ENCODE results near the gene KRTAP11-1. TPM values are rescaled to one million over a fixed set of nuclear protein-coding genes. Genes with fewer than 3 reads are reported as not detected.
A peak's percentile ranks its signal among the peaks of the same experiment; 100 is the strongest.

KRTAP11-1 gene, protein sequence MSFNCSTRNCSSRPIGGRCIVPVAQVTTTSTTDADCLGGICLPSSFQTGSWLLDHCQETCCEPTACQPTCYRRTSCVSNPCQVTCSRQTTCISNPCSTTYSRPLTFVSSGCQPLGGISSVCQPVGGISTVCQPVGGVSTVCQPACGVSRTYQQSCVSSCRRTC
- total RNA-seq (2016; rRNA removed; fragmentation: Illumina TruSeq; extraction: Trizol) (not detected in 2 replicates), polyA plus RNA-seq (2011; rRNA removed) (not detected in 2 replicates), polyA minus RNA-seq (2011; rRNA and poly(A)+ RNA removed; ENCODE audit: low replicate concordance) (not detected in 2 replicates), Bru-seq, nascent RNA (percentile 18 among the genes with signal in this experiment), BruChase-seq, experiment 1, labeled RNA remaining after a 6-hour chase (not detected), BruChase-seq, experiment 2, labeled RNA remaining after a 2-hour chase (not detected)
- not detected in 2 replicates for total RNA-seq (2016; cell fraction: cytosol; rRNA removed; fragmentation: Illumina TruSeq; extraction: Trizol; ENCODE audit: low read depth)
- not detected in 2 replicates for total RNA-seq (2016; cell fraction: insoluble cytoplasmic fraction; rRNA removed; fragmentation: Illumina TruSeq; extraction: Trizol)
- not detected in 2 replicates for total RNA-seq (2016; cell fraction: membrane; rRNA removed; fragmentation: Illumina TruSeq; extraction: Trizol)
- not detected in 2 replicates for total RNA-seq (2016; cell fraction: nucleus; rRNA removed; fragmentation: Illumina TruSeq; extraction: Trizol)
- not detected in 2 replicates for polyA plus RNA-seq (2011; cell fraction: cytosol; rRNA removed)
- not detected in 2 replicates for polyA plus RNA-seq (2011; cell fraction: nucleus; rRNA removed)
- polyA plus RNA-seq (2012), result not detected in 2 replicates
- not detected in 2 replicates for polyA plus RNA-seq (2016; cell fraction: cytosol; fragmentation: Illumina TruSeq; extraction: Trizol; ENCODE audit: low read depth)
- not detected in 2 replicates for polyA plus RNA-seq (2016; cell fraction: insoluble cytoplasmic fraction; fragmentation: Illumina TruSeq; extraction: Trizol; ENCODE audit: low read depth)
- not detected in 2 replicates for polyA plus RNA-seq (2016; cell fraction: membrane; fragmentation: Illumina TruSeq; extraction: Trizol; ENCODE audit: low read depth)
- not detected in 2 replicates for polyA plus RNA-seq (2016; cell fraction: nucleus; fragmentation: Illumina TruSeq; extraction: Trizol; ENCODE audit: insufficient read depth, low read depth)
- not detected in 2 replicates for polyA minus RNA-seq (2011; cell fraction: cytosol; rRNA and poly(A)+ RNA removed)
- polyA minus RNA-seq (2011; cell fraction: nucleus; rRNA and poly(A)+ RNA removed), result not detected in 2 replicates
- long read RNA-seq, experiment 1, result 0 reads
- long read RNA-seq, experiment 2, result 0 reads

DNA sequence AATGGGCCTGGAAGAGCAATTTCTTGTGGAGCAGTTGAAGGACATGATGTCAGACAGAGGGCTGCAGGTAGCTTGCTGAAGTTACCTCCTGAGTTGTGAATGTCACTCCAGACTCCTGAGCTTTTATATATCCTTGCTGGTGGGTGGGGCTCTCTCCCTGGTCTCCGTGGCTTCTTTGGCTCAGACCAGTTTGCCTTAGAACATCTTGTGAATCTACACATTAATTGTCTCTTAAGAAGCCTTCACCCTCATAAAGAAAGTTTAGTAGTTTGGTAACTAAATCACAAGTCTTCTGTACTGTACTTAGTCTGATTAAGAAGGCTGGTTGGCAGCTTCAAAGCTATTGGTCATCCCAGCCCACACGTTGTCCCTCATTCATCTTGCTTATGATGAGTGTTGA lies at the start of gene KRTAP11-1:
Gene KRTAP11-1 (minus strand): TSS at position 101 of the 400 bp plus-strand sequence. CDS start 56 bp downstream, at position 45.
- H4K20me1 ChIP-seq (ENCODE audit: insufficient read depth, low read length), result no peaks in the 10 kb centered on the region
- no peaks in the 10 kb centered on the region for H3K79me2 ChIP-seq (ENCODE audit: insufficient read depth, low read length)
- ChIA-PET CTCF (ENCODE audit: low intra/inter-chr PET ratio, low total read pairs) (no interaction called here), POLR2A (no interaction called here)
- H3K9ac ChIP-seq (ENCODE audit: insufficient read depth, low read depth, low read length), result no peak within 1 kb of the TSS
- no peak within 1 kb of the TSS for H3K4me3 ChIP-seq (replicated peaks in 1 of 3; ENCODE audit: insufficient read depth in 1 of 3, low read depth in 2 of 3, low read length in 3 of 3)
- H3K4me2 ChIP-seq (ENCODE audit: low read depth, low read length), result no peak within 1 kb of the TSS
- FAIRE-seq (no peak), DNase-seq (ENCODE audit: low spot score) (no peak), ATAC-seq (no peak)
- no peaks in the 10 kb centered on the region for H3K36me3 ChIP-seq (replicated peaks in 1 of 2; ENCODE audit: control insufficient read depth in 1 of 2, insufficient read depth in 2 of 2, low read length in 2 of 2)
- peaks cover 88% of the 10 kb centered on the region for H3K9me3 ChIP-seq (ENCODE audit: low read length)
- no peak for TF ChIP-seq RXRA (CRISPR knock-in tag; IDR thresholded peaks at IDR 0.05)
- TF ChIP-seq CCAR2 (optimal IDR thresholded peaks at IDR 0.05; ENCODE audit: low read depth, low read length), result no peak
- TF ChIP-seq MIER3 (CRISPR knock-in tag; IDR thresholded peaks at IDR 0.05; ENCODE audit: borderline replicate concordance), result no peak
- no peak for TF ChIP-seq EEA1 (CRISPR knock-in tag; IDR thresholded peaks at IDR 0.05; ENCODE audit: borderline replicate concordance)
- no peak for TF ChIP-seq SKI (IDR thresholded peaks at IDR 0.05; ENCODE audit: partially characterized antibody)
- no peak for TF ChIP-seq ZNF777 (CRISPR knock-in tag; IDR thresholded peaks at IDR 0.05)
- intact Hi-C loops (cut with micrococcal nuclease; ENCODE audit: unreplicated experiment), result no loop called here
- in situ Hi-C loops (cut with HindIII; ENCODE audit: extremely low pct_ligation_motif_present, low pct_unique_long_range_greater_than_20kb), result no loop called here
- no peaks in the 10 kb centered on the region for H3K4me1 ChIP-seq (ENCODE audit: insufficient read depth, low read length)
- no TSS peak for BruUV-seq (replicated peaks)
- no peak within 1 kb of the TSS for H3K27ac ChIP-seq (ENCODE audit: extremely low read length, insufficient read depth, low read length)
- no peaks in the 10 kb centered on the region for H3K27me3 ChIP-seq (ENCODE audit: control insufficient read depth in 1 of 2, insufficient read depth in 2 of 2, low read length in 2 of 2)
- no peak within 1 kb of the TSS for H2AFZ ChIP-seq (ENCODE audit: low read length)
- 0% methylated on average over 2 of the region's 2 CpGs for WGBS (ENCODE audit: low lambda C conversion rate)

Data from HepG2 (cell line).